GM19193 (cell line): ENCODE measurements around the gene KCTD16.

Source experiments
- POLR2A ChIP-seq: IDR thresholded peaks from 4 replicates; pipeline ENCODE4 v1.6.1; 2011; ENCODE audit not compliant: insufficient read depth, insufficient read length; ENCODE audit errors: extremely low read depth

KCTD16 gene

DNA sequence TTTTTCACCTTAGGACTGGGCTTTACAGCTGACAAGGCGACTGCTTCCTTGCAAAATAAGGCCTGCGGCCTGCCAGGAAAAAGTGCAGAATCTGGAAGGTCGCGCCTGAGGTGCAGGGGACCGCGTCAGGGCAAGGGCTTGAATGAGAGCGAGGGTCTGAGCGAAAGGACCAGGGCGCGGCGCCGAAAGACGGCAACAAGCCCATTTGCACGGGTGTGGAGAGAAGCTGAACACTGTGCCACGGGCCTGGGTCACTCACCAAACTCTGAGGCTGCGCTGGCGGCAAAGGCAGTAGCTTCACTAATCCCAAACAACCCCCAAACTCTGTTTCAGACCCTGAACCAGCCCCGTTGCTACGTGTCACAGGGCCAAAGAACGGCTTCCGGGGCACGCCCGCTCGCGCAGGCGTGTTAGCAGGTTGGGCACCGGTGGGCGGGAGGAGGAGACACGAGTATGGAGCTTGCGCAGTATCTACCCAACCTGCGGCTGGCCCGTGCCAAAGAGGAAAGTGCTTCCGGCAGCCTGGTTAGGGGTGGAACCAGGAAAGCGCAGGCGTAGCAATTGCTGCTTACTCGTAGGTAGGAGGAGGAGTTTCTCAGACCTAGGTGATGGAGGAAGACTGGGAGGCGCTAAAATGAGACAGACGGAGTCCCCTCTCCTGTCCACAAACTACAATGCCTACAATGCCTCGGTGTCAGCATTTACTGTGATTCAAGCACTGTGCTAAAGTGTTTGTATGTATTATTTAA, at the start of gene KCTD16, which contains the start of gene YIPF5:
Gene KCTD16 (plus strand): TSS at position 598 of the 749 bp plus-strand sequence.
Gene YIPF5 (minus strand): TSS at position 384 of the 749 bp plus-strand sequence. CDS start 704 bp downstream, outside the sequence.
- peak; percentile 86 for TF ChIP-seq POLR2A

DNA sequence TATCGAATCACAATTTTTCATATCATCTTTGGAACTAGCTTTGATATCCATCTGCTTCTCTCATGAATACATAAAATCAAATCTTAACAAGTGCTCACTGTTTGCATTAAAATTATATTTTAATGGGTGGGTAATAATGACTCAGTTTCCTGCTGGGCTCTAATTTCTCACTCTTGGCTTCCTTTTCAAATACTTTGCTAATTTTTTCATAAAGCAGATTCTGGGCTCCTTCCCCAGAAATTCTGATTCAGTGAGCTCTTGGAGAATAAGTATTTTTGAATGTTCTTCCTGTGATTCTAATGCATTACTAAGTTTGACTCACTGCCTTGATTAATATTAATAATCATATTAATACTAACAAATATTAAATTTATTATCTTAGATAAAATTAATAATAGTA, 49.1 kb upstream of the KCTD16 start:
- TF ChIP-seq POLR2A: no peak

DNA sequence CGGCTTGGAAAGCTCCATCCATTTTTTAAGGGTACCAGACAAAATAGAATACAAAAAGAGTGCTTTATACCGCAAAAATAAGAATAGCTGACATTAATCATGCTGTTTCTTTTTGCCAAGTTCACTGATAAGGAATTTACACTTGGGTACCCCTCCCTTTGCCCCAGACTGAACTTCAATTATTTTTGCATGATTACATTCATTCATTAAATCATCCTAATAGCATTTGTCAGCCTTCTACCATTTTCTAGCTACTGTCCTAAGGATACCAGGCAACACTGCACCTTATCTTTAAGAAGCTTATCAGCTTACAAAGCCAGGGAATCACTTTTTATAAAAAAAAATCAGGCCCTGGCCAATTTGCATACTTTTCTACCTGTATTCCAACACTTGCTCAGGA, 48.6 kb upstream of the KCTD16 start:
- TF ChIP-seq POLR2A: no peak

DNA sequence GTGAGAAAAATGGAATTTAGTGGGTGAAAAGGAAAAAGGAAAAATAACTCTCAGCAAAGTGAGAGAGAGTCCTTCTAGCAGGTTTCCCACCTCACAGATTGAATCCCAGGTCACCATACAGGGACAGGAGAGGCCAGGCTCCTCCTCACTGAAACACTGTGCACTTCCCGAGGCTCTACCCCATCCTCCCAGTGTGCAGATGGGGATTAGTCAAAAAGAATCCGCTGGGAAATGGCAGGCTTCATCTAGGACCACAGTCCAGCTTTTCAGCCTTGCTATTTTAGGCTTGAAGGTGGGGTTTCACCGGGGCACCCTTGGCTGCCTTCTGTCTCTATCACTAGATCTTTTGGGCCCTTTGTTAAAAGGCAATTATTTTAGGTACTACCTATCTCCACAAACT, 48.0 kb upstream of the KCTD16 start:
- TF ChIP-seq POLR2A: no peak

DNA sequence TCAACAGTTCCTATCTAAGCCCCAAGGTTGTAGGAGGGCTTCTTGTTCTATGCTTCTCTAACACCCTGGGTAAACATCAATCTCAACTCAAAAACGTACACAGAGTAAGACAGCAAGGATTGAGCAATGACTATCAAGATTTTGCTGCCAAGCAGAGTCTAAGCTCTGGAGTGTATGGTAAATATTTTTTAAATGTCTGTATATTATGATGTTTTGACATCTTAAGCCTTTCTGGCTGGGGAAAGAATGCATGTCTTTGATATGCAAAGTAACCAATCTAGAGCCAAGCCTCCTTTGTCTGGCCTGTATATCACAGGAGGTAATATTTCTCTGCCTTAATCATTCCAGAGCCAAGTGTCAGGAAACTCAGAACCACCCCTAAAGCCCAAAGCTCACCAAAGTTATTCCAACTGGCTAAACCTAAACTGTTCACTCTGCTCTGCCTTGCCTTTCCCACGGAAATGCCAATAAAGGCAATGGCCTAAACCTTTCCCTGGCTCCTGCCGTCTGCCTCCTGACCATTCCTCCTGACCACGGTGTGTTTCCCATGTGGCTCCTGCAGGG, 45.4 kb upstream of the KCTD16 start:
- no peak for TF ChIP-seq POLR2A

DNA sequence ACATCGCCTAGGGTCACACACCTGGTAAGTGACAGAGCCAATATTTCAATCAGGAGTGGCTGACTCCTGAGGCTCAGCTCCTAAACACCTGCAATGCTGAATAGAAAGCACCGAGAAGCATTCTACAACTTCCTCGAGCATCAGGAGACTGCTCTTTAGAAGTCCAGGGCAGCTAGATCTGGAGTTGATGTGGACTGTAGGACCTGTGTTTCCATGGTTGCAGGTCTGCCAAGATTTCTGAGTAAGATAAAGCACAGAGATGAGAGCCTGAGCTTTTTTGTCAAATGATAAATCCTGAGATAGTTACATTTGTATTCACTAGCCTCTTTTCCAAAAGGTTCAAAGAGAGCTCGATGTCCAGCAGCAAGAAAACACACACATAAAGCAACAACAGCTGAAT, 44.0 kb upstream of the KCTD16 start:
- TF ChIP-seq POLR2A: no peak

DNA sequence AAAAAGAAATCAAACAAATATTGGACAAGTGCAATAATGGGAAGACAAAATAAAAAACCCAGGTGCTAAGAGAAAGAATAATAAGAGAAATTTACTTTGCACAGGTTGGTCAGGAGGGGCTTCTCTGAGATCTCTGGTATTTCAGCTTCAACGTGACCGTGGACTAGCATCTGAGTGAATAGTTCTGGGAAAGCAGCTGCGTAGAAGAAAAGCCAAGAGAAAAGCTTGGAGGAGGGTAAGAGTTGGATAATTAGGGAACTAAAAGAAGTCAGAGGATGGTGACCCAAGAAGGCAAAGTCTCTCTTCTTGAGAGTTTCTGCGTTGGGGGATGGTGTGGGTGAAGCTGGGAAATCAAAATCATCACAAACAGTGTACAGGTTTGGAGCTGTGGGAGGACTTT, 41.8 kb upstream of the KCTD16 start:
- TF ChIP-seq POLR2A: no peak

DNA sequence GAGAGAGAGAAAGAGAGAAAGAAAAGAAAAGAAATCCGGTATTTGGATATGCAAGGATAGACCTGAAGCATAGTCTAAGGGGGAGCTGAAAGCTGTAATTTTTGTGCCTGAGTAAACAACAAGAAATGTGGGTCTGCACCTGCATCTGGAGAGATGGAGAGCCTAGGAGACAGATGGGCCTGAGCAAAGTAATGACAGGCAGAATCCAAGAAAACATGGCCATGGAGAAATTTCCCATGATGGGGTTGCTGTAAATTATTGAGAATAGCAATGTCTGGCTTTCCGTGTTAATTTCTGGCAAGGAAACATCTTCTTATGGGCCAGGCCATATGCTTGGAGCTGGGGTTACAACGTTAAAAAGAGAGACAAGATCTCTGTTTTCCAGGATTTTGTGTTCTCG, 40.4 kb upstream of the KCTD16 start:
- no peak for TF ChIP-seq POLR2A

DNA sequence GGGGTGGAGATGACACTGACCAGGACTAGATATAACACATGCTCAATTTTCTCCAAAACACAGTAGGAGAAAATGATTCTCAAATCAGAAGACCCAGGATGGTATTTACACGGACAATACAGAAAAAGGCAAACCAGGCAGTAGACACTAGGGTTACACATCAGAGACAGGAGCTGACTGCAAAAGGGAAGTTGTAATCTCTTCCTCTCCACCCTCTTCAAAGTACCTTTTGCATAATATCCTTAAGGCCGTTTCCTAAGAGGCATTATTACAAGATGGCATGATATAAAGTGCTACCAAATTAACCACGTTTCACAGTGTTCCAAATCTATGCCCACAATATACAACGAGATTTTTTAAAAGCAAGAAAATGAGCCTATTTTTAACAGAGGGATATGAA, 39.4 kb upstream of the KCTD16 start:
- no peak for TF ChIP-seq POLR2A

DNA sequence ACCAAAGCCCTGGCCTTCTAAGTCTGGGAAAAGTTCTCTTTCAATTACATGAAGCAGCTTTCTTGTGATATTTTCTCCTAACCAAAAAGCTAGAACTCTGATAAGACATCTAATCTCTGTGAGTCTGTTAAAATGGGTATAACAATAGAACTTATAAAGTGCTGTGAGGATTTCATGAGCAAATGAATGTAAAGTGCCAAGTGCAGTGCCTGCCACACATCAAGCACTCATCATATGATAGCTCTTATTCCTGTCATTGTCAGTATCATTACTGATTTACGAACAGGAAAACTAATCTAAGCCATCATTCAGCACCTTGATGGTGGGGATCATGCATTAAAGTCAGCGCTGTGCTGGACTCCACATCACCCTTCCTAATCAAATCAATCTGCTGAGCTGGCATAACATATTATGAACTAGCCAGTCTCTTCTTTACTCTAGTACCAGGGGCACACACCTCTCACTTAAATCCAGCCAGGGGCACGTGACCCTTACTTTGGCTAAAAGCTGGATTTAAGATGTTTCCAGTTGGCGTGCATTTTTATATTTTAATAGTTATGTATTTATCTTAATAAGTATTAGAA, 37.5 kb upstream of the KCTD16 start:
- no peak for TF ChIP-seq POLR2A

DNA sequence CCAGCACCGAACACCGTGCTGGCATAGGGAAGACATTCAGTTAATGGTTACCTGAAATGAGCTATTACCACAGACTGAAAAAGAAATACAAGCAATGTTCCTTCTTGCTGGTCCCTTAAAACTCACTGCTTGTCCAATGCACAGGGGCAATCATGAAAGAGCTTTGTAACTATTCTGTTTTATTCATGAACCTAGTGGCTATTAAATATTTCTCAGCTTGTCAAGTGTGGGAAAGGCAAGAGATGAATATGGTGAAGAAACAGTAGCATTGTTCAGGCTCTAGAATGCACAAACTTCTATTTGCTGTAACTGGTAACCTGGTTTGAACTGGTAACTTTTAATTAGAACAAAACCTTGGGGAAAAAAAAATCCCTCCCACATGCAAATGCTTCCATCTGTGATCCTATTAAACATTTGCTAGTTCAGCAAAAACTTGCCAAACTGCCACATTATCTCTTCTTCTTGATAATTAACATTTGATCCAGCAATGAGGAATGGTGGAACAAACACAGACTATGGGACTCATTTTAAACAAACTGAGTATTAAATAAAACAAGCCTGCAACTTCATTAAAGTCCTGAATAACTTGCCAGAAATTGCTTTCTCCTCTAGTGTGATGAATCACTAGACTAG, 36.4 kb upstream of the KCTD16 start:
- TF ChIP-seq POLR2A: no peak

DNA sequence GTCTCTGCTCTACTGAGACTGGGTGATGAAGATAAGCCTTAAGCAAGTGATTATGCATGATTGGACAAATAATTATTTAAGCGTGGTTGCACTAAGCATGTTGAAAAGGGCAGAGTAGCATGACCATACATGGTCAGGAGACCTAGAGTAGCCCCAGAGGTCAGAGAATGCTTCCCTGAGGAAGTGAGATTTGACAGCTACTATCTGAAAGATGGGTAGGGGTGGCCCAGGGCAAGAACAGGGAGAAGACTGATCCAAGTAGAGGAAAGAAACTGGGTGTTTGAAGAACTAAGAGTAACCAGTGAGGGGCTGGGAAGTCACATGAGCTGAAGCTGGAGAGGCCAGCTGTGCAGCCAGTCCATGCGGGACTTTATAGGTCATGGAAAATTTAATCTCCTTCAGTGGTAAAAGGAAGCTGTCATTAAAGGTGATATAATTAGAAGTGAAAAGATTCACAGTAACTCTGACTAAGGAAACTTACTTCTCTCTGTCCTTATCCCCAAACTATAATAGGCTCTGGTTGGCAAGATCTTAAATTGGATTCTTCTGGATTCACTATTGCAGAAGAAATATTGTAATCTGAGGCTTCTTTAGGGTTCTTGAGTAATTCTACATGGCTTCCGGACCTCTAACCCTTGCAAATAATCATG, 35.4 kb upstream of the KCTD16 start:
- no peak for TF ChIP-seq POLR2A

DNA sequence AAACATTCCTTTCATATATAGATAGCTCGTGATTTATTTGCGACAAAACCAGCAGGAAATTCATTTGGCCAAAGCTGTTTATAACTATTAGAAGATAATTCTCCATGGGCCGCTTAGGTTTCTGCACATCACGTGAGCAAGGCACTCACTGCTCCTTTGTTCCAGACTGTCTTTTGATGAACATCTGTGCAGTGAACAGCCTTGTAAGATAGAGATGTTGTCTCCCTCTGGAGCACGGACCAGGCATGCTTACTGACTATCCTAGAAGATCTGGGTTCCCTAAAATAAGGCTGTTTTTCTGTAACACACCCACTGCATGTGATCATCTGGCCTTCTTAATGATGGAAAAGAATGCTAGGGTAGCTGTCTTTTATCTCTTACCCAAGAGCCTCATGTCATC, 31.1 kb upstream of the KCTD16 start:
- no peak for TF ChIP-seq POLR2A

DNA sequence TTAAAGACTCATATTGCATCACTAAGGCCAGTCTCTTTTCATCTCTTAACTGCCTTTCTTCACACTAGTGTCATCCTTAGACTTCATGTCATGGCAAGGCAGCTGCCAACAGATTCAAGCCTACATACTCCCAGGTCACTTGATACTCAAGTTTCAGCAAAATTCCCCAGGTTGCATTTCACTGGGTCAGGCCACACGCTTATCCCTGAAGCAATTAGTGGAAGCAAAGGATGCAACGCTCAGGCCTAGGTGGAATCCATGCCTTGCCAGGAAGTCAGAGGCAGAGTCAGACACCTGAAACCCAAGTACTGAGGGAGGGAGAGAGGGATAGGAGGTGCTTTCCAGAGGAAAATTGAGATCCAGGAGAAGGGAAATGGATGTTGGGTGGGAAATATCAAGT, 29.1 kb upstream of the KCTD16 start:
- no peak for TF ChIP-seq POLR2A
